HG02623 (cell line): Measurements from ENCODE around the gene ENO1.
"Not testable (repeated sequence)": the region's sequence is repeated elsewhere in the genome, so short reads cannot be mapped to it uniquely, and the experiment has no call there.

Experiments used
- ATAC-seq: cut with Tn5 transposase; IDR thresholded peaks from one replicate; pipeline ENCODE4 v1.9.1; 2021; ENCODE audit warnings: moderate library complexity; ENCODE audit not compliant: unreplicated experiment

ENO1 gene

GRCh38 chr1:8897505-8897904, 19.0 kb upstream of the ENO1 start:
- not testable (repeated sequence) for ATAC-seq

- ATAC-seq: not testable (repeated sequence)
Measured at GRCh38 chr1:8896775-8897174, 18.3 kb upstream of the ENO1 start.

GRCh38 chr1:8892026-8892425, 13.5 kb upstream of the ENO1 start:
- no peak for ATAC-seq

GRCh38 chr1:8891401-8891800, 12.9 kb upstream of the ENO1 start:
- ATAC-seq: no peak

GRCh38 chr1:8889925-8890785, 11.7 kb upstream of the ENO1 start:
- no peak for ATAC-seq

GRCh38 chr1:8889103-8889846, 10.8 kb upstream of the ENO1 start:
- ATAC-seq: no peak

GRCh38 chr1:8886589-8886988, 8.1 kb upstream of the ENO1 start:
- no peak for ATAC-seq

GRCh38 chr1:8886031-8886524, 7.6 kb upstream of the ENO1 start:
- ATAC-seq: not testable (repeated sequence)

- ATAC-seq: not testable (repeated sequence)
Measured at GRCh38 chr1:8884105-8884504, 5.6 kb upstream of the ENO1 start.

- no peak for ATAC-seq
Measured at GRCh38 chr1:8883491-8883890, 5.0 kb upstream of the ENO1 start.

- ATAC-seq: no peak
Measured at GRCh38 chr1:8879922-8880676, 1.6 kb upstream of the ENO1 start.

- ATAC-seq: no peak
Measured at GRCh38 chr1:8879464-8879921, 1.0 kb upstream of the ENO1 start.

GRCh38 chr1:8878698-8879463, 395 bp upstream of the ENO1 start:
- peak; percentile 78 for ATAC-seq

GRCh38 chr1:8876087-8876486, 2.4 kb downstream of the ENO1 start:
- no peak for ATAC-seq

- ATAC-seq: no peak
Measured at GRCh38 chr1:8875216-8875861, 3.1 kb downstream of the ENO1 start.

GRCh38 chr1:8874230-8875201, 4.0 kb downstream of the ENO1 start:
- no peak for ATAC-seq

GRCh38 chr1:8873506-8874229, 4.8 kb downstream of the ENO1 start:
- no peak for ATAC-seq

GRCh38 chr1:8873001-8873400, 5.5 kb downstream of the ENO1 start:
- ATAC-seq: no peak
